NCI-H1436 treated with DMSO at 0.1 percent for 48 hours (cell line): ENCODE results near the gene PRSS23.
"Not testable (repeated sequence)": the region's sequence is repeated elsewhere in the genome, so short reads cannot be mapped to it uniquely, and the experiment has no call there.

Experiments
- DNase-seq: peaks from one replicate; lab custom pipeline; 2025; lab: John Stamatoyannopoulos, UW

The PRSS23 gene

GRCh38 chr11:86814775-86815174 lies 14.4 kb downstream of the PRSS23 start:
- DNase-seq, result no peak

DNA sequence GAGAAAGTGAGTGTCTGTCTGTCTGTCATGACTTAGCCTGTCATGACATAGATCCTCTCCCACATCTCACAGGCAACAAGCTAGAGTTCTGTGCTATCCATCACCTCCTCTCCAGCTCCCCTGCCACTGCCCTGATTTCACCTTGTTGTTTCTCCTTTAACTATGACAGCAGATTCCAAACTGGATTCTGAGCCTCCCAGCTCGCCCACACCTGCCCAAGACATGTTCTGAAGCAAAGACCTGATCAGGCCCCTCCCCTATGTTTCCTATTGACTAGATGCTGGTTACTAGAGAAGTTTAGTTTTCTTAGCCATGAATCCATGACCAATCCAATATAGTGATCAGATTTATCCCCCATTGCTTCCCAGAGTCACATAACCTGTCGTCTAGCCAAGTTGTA lies 15.4 kb downstream of the PRSS23 start:
- DNase-seq, result no peak

DNA sequence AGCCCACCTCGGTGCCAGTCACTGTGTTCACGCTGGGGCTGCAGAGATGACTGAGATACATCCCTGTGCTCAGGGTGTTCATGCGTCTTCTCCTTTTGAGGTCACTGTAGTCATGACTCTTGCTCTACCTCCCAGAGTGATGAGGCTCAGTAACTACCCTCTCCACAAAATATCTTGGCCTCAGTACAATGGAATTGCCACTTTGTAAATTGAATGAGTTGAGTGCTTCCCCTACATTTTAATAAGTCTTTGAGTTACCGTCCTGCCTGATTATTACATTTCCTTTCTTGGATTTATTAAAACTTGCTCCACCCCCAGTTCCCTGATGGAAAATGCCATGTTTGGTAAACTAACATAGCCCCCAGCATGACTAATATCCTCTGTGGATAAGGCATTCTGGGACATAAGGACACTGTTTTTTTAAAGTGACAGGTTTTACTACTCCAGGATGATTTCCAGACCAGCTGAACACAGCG lies 15.9 kb downstream of the PRSS23 start:
- no peak for DNase-seq

DNA sequence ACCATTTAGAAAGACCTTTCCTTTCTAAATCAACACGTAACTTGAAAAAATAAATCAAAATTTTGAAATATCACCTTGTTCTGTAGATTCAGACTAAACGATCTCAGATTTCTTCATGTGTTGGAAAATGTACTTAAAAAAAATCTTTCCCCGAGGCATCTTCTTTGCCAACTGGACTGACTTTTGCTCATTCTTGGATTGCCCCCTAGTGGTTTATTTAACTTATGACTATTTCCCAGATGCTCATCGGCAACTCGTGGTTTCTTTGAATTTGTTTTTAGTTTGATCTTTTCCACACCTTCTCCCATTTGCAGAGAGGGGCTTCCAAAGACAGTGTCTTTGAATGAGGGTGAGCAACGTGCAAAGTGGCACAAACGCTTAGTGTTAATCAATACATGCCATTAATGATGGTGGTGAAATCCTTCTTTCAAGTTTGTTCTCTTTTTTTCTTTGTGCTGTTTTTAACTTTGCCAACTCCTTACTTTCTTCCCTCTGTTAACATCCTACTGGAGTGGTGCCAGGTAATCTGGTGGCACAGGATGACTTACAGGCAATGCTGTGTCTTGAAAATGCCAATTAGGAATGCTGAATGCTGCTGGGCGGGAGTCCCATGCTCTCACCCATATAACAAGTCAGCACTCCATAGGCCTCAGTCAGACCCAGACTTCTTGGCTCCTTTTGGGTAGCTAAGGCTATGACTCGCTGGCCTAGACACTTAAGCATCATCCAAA lies 18.3 kb downstream of the PRSS23 start:
- peak; percentile 38 for DNase-seq

- DNase-seq, result not testable (repeated sequence)
Observed at GRCh38 chr11:86824139-86824538, 23.8 kb downstream of the PRSS23 start.

- not testable (repeated sequence) for DNase-seq
Observed at GRCh38 chr11:86834376-86834775, 34.0 kb downstream of the PRSS23 start.

- DNase-seq, result not testable (repeated sequence)
Observed at GRCh38 chr11:86844762-86845508, 44.6 kb downstream of the PRSS23 start.

- no peak for DNase-seq
Observed at GRCh38 chr11:86848132-86848531, 47.8 kb downstream of the PRSS23 start.

DNA sequence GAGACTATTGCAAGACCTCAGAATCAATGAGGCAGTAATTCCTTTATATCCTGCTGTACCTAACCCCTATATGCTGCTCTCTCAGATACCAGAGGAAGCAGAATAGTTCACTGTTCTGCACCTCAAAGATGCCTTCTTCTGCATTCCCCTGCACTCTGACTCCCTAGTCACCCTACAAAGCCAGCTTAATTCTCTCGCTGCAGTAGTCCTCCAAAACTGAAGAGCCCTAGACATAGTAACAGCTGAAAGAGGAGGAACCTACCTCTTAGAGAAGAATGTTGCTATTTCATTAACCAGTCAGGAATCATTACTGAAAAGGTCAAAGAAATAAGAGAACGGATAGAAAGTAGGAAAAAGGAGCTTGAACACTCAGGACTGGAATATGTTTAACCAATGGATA lies 49.3 kb downstream of the PRSS23 start:
- no peak for DNase-seq
